GM19372 (cell line): ENCODE measurements around the gene GUCD1.
A peak's percentile ranks its signal among the peaks of the same experiment; 100 is the strongest.
"Not testable (repeated sequence)": the region's sequence is repeated elsewhere in the genome, so short reads cannot be mapped to it uniquely, and the experiment has no call there.

ENCODE experiments used
- ATAC-seq: cut with Tn5 transposase; IDR thresholded peaks from one replicate; pipeline ENCODE4 v1.9.1; 2021; ENCODE audit warnings: mild to moderate bottlenecking, low read depth, moderate library complexity; ENCODE audit not compliant: unreplicated experiment

Gene GUCD1

DNA sequence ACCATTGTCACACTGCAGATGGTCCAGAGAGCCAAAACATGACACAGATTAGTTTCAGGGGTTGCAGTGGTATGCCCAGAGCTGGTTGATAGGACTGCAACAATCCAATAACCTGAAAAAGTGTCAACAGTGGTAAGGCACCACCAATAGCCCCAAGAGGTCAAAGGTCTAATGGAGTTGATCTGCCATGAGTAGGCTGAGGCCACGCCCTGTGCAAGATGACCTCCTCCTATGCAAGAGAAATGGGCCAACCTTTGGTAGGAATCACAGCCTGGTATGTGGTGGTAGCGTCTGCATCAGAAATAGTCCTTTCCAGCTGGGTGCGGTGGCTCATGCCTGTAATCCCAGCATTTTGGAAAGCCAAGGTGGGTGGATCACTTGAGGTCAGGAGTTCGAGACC, 19.6 kb downstream of the GUCD1 start:
- ATAC-seq: no peak

GRCh38 chr22:24532075-24532474, 22.9 kb downstream of the GUCD1 start:
- no peak for ATAC-seq

- ATAC-seq: not testable (repeated sequence)
Observed at GRCh38 chr22:24530968-24531367, 24.0 kb downstream of the GUCD1 start.

DNA sequence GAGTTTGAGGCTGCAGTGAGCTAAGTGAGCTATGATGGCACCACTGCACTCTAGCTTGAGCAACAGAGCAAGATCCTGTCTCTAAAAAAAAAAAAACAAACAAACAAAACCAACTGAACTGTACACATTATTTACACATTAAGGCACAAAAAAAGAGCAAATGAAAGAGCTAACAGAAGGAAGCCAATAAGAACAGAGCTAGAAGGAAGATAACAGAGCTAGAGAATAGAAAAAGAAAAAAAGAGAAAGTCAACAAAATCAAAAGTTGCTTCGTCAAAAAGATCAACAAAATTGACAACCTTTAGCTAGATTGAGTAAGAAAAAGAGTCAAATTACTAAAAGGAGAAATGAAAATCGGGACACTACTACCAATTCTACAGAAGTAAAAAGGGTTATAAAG, 25.0 kb downstream of the GUCD1 start:
- no peak for ATAC-seq

- no peak for ATAC-seq
Observed at GRCh38 chr22:24526191-24526590, 28.7 kb downstream of the GUCD1 start.

GRCh38 chr22:24525416-24526037, 29.4 kb downstream of the GUCD1 start:
- peak; percentile 62 for ATAC-seq

- no peak for ATAC-seq
Observed at GRCh38 chr22:24523873-24524272, 31.1 kb downstream of the GUCD1 start.

DNA sequence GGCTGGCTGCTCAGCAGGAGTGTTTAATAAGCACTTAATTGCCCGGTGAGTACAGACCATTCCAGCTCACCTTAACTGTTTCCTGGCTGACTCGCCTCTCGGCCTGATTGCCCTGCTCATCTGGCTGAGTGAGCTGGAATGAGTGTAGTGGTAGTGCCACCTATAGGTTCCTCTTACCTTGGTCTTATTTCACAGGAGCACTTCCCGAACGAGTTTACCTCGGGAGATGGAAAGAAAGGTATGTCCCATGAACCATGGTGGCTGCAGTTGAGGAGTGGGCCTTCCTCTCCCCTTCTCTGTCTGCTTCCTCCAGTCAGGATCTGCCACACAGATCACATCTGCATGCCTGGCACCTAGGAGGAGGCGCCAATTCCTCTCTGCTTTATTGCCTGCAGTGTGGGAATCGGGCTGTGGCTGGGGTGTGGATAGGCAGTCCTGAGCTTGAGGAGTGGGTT, 33.1 kb downstream of the GUCD1 start:
- no peak for ATAC-seq

DNA sequence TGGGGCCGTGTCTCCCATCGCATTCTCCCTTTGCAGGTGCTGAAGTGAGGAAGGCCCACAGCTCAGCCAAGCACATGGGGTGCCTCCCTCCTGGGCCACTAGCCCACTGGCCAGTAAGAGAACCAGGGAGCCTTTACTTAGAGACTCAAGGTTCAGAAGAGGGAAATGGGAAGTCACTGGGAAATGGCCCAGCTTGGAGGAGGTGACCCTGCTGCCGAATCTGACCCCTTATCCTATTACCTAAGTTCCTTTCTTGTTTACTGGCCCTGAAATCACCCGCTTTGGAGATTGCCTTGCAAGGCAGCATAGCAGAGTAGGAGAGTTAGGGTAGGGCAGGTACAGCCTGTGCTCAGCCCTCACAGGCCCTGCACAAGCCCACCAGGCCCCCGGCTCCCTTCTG, 35.4 kb downstream of the GUCD1 start:
- ATAC-seq: no peak

DNA sequence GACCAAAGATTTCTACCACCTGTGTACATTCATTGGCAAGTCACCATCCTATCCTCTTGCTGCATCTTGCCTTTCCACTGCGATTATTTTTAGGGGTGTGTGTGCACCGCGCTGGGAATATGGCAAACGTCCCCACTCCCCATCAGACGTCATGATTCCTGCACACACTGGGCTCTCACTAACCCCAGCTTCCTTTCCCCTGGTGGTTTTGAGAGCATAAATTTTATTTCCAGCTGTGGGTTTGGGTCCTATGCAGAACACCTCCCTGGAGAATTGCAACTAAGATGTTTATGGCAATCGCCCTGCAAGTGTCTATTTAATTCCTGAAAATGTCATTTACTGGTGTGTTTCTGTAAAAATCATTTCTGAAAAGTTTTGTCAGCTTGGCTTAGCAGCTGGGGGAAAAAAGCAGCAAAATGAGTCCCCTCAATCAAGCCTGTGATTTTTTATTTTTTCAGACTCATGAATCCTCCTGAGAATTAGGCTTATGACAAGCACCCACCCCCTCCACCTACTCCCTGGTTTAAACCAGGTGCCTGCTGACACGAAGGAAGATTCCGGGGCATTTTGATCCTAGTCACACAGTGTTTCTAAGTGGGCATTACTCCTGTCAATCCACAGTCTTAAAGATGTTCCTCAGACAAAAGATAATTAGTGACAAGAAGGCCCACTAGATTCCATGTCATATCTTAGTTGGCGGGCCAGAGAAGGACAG, 36.0 kb downstream of the GUCD1 start:
- ATAC-seq: no peak

GRCh38 chr22:24518228-24518627, 36.7 kb downstream of the GUCD1 start:
- ATAC-seq: no peak

GRCh38 chr22:24517446-24517845, 37.5 kb downstream of the GUCD1 start:
- ATAC-seq: no peak

GRCh38 chr22:24516301-24516737, 38.6 kb downstream of the GUCD1 start:
- ATAC-seq: no peak

GRCh38 chr22:24515027-24515338, 40.0 kb downstream of the GUCD1 start:
- ATAC-seq: no peak

- no peak for ATAC-seq
Observed at GRCh38 chr22:24514241-24515026, 40.5 kb downstream of the GUCD1 start.

DNA sequence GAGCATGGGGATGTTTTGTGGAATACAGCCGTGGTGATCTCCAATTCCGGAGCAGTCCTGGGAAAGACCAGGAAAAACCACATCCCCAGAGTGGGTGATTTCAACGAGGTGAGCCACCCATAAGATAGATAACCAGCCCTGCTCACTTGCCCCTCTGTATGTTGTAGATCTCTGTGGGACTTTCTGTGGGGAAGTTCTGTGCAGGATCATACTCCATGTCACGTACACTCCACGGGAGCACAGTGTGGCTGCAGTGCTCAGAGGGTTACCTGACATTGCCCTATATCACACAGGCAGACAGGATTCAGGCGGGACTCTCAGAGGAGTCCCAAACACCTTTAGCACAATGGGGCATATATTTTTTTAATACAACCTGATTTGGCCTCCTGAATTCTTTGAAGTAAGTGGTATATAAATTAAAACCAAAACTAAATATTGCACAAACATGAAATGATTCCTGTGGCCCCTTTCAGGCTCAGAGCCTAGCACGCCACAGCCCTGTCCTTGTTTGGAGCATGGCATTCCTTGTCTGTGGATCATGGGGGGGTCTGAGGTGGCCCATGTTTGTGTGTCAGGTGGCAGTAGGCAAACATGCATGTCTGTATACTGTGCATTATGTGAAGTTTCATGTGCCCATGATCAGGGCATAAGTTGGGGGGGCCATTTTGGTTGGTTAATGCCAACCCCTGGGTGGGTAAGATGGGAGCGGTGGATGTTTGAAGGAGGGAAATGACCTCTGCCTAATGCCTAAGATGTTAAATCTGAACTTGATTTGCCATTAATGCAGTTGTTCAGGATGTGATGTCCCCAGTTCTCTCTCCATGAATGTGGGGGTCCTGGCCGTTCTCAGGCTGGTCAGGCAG, 41.3 kb downstream of the GUCD1 start:
- ATAC-seq: no peak

- no peak for ATAC-seq
Observed at GRCh38 chr22:24512043-24512442, 42.9 kb downstream of the GUCD1 start.

- no peak for ATAC-seq
Observed at GRCh38 chr22:24510637-24511625, 44.0 kb downstream of the GUCD1 start.

GRCh38 chr22:24507716-24508115, 47.2 kb downstream of the GUCD1 start:
- ATAC-seq: no peak
